Esophagus muscularis mucosa (tissue), 4 donors: ENCODE measurements around the gene HIP1R. TPM values are rescaled to one million over a fixed set of nuclear protein-coding genes. Genes with fewer than 3 reads are reported as not detected.

Experiments used
- DNase-seq: peaks from one replicate; pipeline ENCODE4 v3.0.0-alpha.2; 2017; ENCODE audit errors: extremely low spot score
- H3K27ac ChIP-seq, 4 donors: fragments of 200-600 bp; sonication (generic); replicated peaks in 1 of 4; 1 replicate in 3 of 4; 2 replicates in 1 of 4; pipeline ENCODE4 v1.5.1; 2016 to 2019; ENCODE audit warnings: mild to moderate bottlenecking in 1 of 4
- H3K27me3 ChIP-seq, 4 donors: fragments of 200-600 bp; sonication (generic); one replicate each; pipeline versions ENCODE4 v1.5.1 to v1.6.0; 2016 to 2019
- H3K36me3 ChIP-seq, 4 donors: fragments of 200-600 bp; sonication (generic); one replicate each; pipeline ENCODE4 v1.5.1; 2016 to 2019
- H3K4me1 ChIP-seq, 4 donors: fragments of 200-600 bp; sonication (generic); one replicate each; pipeline ENCODE4 v1.5.1; 2016 to 2019
- H3K4me3 ChIP-seq, 4 donors: fragments of 200-600 bp; sonication (generic); 1 replicate in 2 of 4; 2 replicates in 2 of 4; pipeline ENCODE4 v1.5.1; 2016 to 2019; ENCODE audit warnings: mild to moderate bottlenecking in 4 of 4, moderate library complexity in 1 of 4
- H3K9me3 ChIP-seq, 4 donors: fragments of 200-600 bp; sonication (generic); 1 replicate in 3 of 4; 2 replicates in 1 of 4; pipeline ENCODE4 v1.5.1; 2016 to 2019
- CTCF ChIP-seq, 3 experiments: fragments of 200-600 bp in 2 of 3; fragments of 450-650 bp in 1 of 3; sonication (generic) in 2 of 3; IDR thresholded peaks; one replicate each; pipeline ENCODE4 v1.5.1; 2017 to 2019; ENCODE audit warnings: antibody characterized with exemption in 3 of 3, mild to moderate bottlenecking in 2 of 3, moderate library complexity in 1 of 3
- EP300 ChIP-seq: sonication (generic); formaldehyde crosslinking; IDR thresholded peaks from one replicate; pipeline ENCODE4 v1.6.1; 2017; ENCODE audit warnings: antibody characterized with exemption
- POLR2A ChIP-seq: fragments of 450-650 bp; IDR thresholded peaks from one replicate; pipeline ENCODE4 v1.6.1; 2017; ENCODE audit warnings: antibody characterized with exemption, moderate library complexity, mild to moderate bottlenecking, low read depth
- POLR2AphosphoS5 ChIP-seq, 2 donors: sonication (generic); formaldehyde crosslinking; IDR thresholded peaks; one replicate each; pipeline ENCODE4 v1.6.1; 2017; ENCODE audit warnings: antibody characterized with exemption in 2 of 2
- WGBS: methylation state at CpG from one replicate; pipeline ENCODE4 v1.1.5; 2018; 5-methylcytosine and 5-hydroxymethylcytosine counted together
- intact Hi-C: fragments of 100-400 bp; cut with DNase I; formaldehyde crosslinking; loops from one replicate; pipeline ENCODE4 v1.15.1; 2023
- total RNA-seq, 4 donors: library from RNA; depleted of rRNA; stranded (reverse); fragments of >200 nt; gene quantifications; one replicate each; pipeline versions ENCODE4 v1.1.0 to v1.2.1, GENCODE V29; 2016

HIP1R gene
- total RNA-seq, 4 donors from 2014 or later, result 13.3 to 38.3 (median 23.7) TPM

- Histone ChIP-seq H3K27me3 (no peaks in the 10 kb centered on the region), H3K27ac (no peak overlapping the region), H3K4me1 (no peaks in the 10 kb centered on the region), H3K4me3 (no peak overlapping the region), H3K36me3 (no peaks in the 10 kb centered on the region), H3K9me3 (no peaks in the 10 kb centered on the region)
- intact Hi-C loops, result no loop called here
- 62% methylated on average over 10 of the region's 10 CpGs for WGBS
- TF ChIP-seq CTCF (IDR thresholded peaks at IDR 0.05), result no peak
- no peak for TF ChIP-seq POLR2A
- TF ChIP-seq EP300, result no peak
- TF ChIP-seq POLR2AphosphoS5 (IDR thresholded peaks at IDR 0.05), result no peak
- no peak for DNase-seq
Measured at GRCh38 chr12:122819209-122819785, 16.0 kb upstream of the HIP1R start.

GRCh38 chr12:122820138-122820537 is 15.1 kb upstream of the HIP1R start:
- no peak for TF ChIP-seq POLR2A
- no peak for TF ChIP-seq EP300
- no peak for TF ChIP-seq CTCF (IDR thresholded peaks at IDR 0.05)
- TF ChIP-seq POLR2AphosphoS5 (IDR thresholded peaks at IDR 0.05), result no peak
- 80% methylated on average over 8 of the region's 8 CpGs for WGBS

GRCh38 chr12:122820838-122821271 is 14.4 kb upstream of the HIP1R start:
- intact Hi-C loops, result loop anchor here (2.0 kb wide), 1 partner anchor 66 kb away; no protein-coding TSS in a partner anchor
- Histone ChIP-seq H3K4me1 (peaks cover 0 to 4% (median 2%) of the 10 kb centered on the region in 4 donors), H3K9me3 (no peaks in the 10 kb centered on the region), H3K36me3 (no peaks in the 10 kb centered on the region), H3K27me3 (no peaks in the 10 kb centered on the region), H3K4me3 (no peak overlapping the region), H3K27ac (no peak overlapping the region)
- DNase-seq, result no peak
- TF ChIP-seq POLR2AphosphoS5 (IDR thresholded peaks at IDR 0.05) (no peak), CTCF (IDR thresholded peaks at IDR 0.05) (no peak), POLR2A (no peak), EP300 (no peak)
- WGBS, result 76% methylated on average over 7 of the region's 7 CpGs

More at GRCh38 chr12:122820138-122820537, 15.1 kb upstream of the HIP1R start:
- intact Hi-C loops, result loop anchor here (2.0 kb wide), 1 partner anchor 65 kb away; no protein-coding TSS in a partner anchor
- H3K4me1 ChIP-seq, result no peaks in the 10 kb centered on the region
- no peaks in the 10 kb centered on the region for H3K9me3 ChIP-seq
- H3K27ac ChIP-seq, result no peak overlapping the region
- no peaks in the 10 kb centered on the region for H3K27me3 ChIP-seq
- no peak overlapping the region for H3K4me3 ChIP-seq
- DNase-seq, result no peak
- H3K36me3 ChIP-seq, result no peaks in the 10 kb centered on the region

- H3K27me3 ChIP-seq, result no peaks in the 10 kb centered on the region
- H3K4me3 ChIP-seq, result no peak overlapping the region
- no peaks in the 10 kb centered on the region for H3K36me3 ChIP-seq
- H3K27ac ChIP-seq, result no peak overlapping the region
- peaks cover 0 to 11% (median 6%) of the 10 kb centered on the region in 4 donors for H3K4me1 ChIP-seq
- no peaks in the 10 kb centered on the region for H3K9me3 ChIP-seq
- WGBS, result 87% methylated on average over 11 of the region's 11 CpGs
- no peak for DNase-seq
- TF ChIP-seq EP300, result no peak
- TF ChIP-seq CTCF (IDR thresholded peaks at IDR 0.05), result no peak
- no peak for TF ChIP-seq POLR2A
- TF ChIP-seq POLR2AphosphoS5 (IDR thresholded peaks at IDR 0.05), result no peak
- intact Hi-C loops, result no loop called here
Measured at GRCh38 chr12:122823429-122823828, 11.8 kb upstream of the HIP1R start.
